GM12878 (cell line): ENCODE measurements around the gene KHDRBS2. TPM values are rescaled to one million over a fixed set of nuclear protein-coding genes. Genes with fewer than 3 reads are reported as not detected.

Experiments
- ATAC-seq: fragments of 200-7000 bp; cut with Tn5 transposase; 3 replicates; pipeline ENCODE4 v1.9.1; 2020; ENCODE audit warnings: mild to moderate bottlenecking, moderate library complexity
- BruUV-seq: library from RNA; stranded (reverse); fragments of 400-500 nt; replicated peaks from 2 replicates; lab custom pipeline; 2021; lab: Mats Ljungman, UMichigan
- CTCF ChIA-PET: fragments of 300-600 bp; sonication (Branson Sonifier 250); formaldehyde crosslinking; extraction: SDS; loops from one replicate; lab custom pipeline; 2021; ENCODE audit warnings: inconsistent platforms; lab: Yijun Ruan, JAX
- POLR2A ChIA-PET: fragments of 350-600 bp; formaldehyde crosslinking; extraction: SDS; loops from one replicate; lab custom pipeline; 2021; ENCODE audit warnings: inconsistent platforms; lab: Charles Lee
- RAD21 ChIA-PET: fragments of 300-600 bp; sonication (Branson Sonifier 250); formaldehyde crosslinking; loops from one replicate; lab custom pipeline; 2023; ENCODE audit warnings: antibody characterized with exemption; ENCODE audit not compliant: unreplicated experiment; lab: Charles Lee
- SMC1A ChIA-PET: fragments of 300-600 bp; sonication (Branson Sonifier 250); formaldehyde crosslinking; loops from one replicate; lab custom pipeline; 2023; ENCODE audit not compliant: unreplicated experiment, uncharacterized antibody; lab: Charles Lee
- DNase-seq: peaks from one replicate; pipeline ENCODE4 v3.0.0-alpha.2; 2011; ENCODE audit warnings: low read depth, low spot score
- FAIRE-seq: peaks from 3 replicates; lab custom pipeline; 2011; peaks lifted over from hg19 to GRCh38; lab: Jason Lieb, UNC
- H2AFZ ChIP-seq: 2 replicates; pipeline ENCODE4 v1.6.0; 2011; ENCODE audit warnings: low read depth, low read length, control low read depth; ENCODE audit not compliant: control insufficient read depth
- H3K27ac ChIP-seq: 2 replicates; pipeline ENCODE4 v1.5.1; 2011; ENCODE audit warnings: control low read depth; ENCODE audit not compliant: control insufficient read depth, insufficient read depth
- H3K27me3 ChIP-seq, 2 experiments: replicated peaks in 1 of 2; 2 replicates each; pipeline versions ENCODE4 v1.6.0 to v1.6.1; 2011; ENCODE audit warnings: low read length in 1 of 2; ENCODE audit not compliant: control insufficient read depth in 2 of 2, insufficient read depth in 2 of 2
- H3K36me3 ChIP-seq, 2 experiments: 2 replicates each; pipeline ENCODE4 v1.5.1; 2011; ENCODE audit warnings: low read length in 1 of 2; ENCODE audit not compliant: control insufficient read depth in 2 of 2, insufficient read depth in 2 of 2
- H3K4me1 ChIP-seq: 2 replicates; pipeline ENCODE4 v1.6.1; 2011; ENCODE audit warnings: mild to moderate bottlenecking, low read length, moderate library complexity, mixed read lengths; ENCODE audit not compliant: control insufficient read depth, insufficient read depth
- H3K4me2 ChIP-seq: 2 replicates; pipeline ENCODE4 v1.6.0; 2011; ENCODE audit warnings: control low read depth; ENCODE audit not compliant: control insufficient read depth, insufficient read depth
- H3K4me3 ChIP-seq: fragments of 200-600 bp; sonication (generic); 2 replicates; pipeline ENCODE4 v1.5.1; 2016
- H3K79me2 ChIP-seq: 2 replicates; pipeline ENCODE4 v1.6.0; 2011; ENCODE audit warnings: low read length; ENCODE audit not compliant: control insufficient read depth, insufficient read depth
- H3K9ac ChIP-seq: 2 replicates; pipeline ENCODE4 v1.8.0; 2011; ENCODE audit warnings: low read length, control low read depth, mixed read lengths; ENCODE audit not compliant: control insufficient read depth, insufficient read depth
- H3K9me3 ChIP-seq: replicated peaks from 3 replicates; pipeline ENCODE4 v1.5.1; 2011; ENCODE audit warnings: mild to moderate bottlenecking, low read length; ENCODE audit not compliant: control insufficient read depth, insufficient read depth
- H4K20me1 ChIP-seq: 2 replicates; pipeline ENCODE4 v1.6.0; 2011; ENCODE audit not compliant: control insufficient read depth, insufficient read depth
- CEBPZ ChIP-seq: fragments of 150-350 bp; IDR thresholded peaks from 2 replicates; pipeline ENCODE4 v1.6.1; 2016; ENCODE audit warnings: low read depth, low read length
- WGBS: methylation state at CpG from one replicate; pipeline ENCODE4 v1.1.6; 2016; ENCODE audit warnings: low lambda C conversion rate; ENCODE audit not compliant: insufficient replicate concordance, insufficient coverage; ENCODE audit errors: missing lambda C conversion rate; 5-methylcytosine and 5-hydroxymethylcytosine counted together
- in situ Hi-C: fragments of 300-500 bp; cut with MboI; formaldehyde crosslinking; loops from 9 replicates; pipeline ENCODE4 v1.14.3; 2018; ENCODE audit warnings: mixed read lengths
- intact Hi-C: fragments of 100-400 bp; cut with micrococcal nuclease; formaldehyde crosslinking; loops from one replicate; pipeline ENCODE4 v1.14.2; 2022; ENCODE audit not compliant: unreplicated experiment
- polyA plus RNA-seq, 11 experiments: library from polyadenylated mRNA; depleted of rRNA in 4 of 11; unstranded in 6 of 11; stranded (reverse) in 5 of 11; fragments of >200 nt; fragmentation: Nextera tagmentation in 4 of 11; fragmentation: Illumina TruSeq in 1 of 11; extraction: Ambion mirVana in 4 of 11; extraction: Trizol in 1 of 11; gene quantifications; 1 replicate in 1 of 11; 2 replicates in 10 of 11; pipeline versions ENCODE4 v1.2.1 to v1.2.3, GENCODE V29; 2011 to 2016; ENCODE audit warnings: inconsistent platforms in 2 of 11, missing spikeins in 2 of 11, low read depth in 1 of 11
- total RNA-seq, 4 experiments: library from RNA; depleted of rRNA in 3 of 4; stranded (reverse); fragments of >200 nt in 3 of 4; fragmentation: Illumina TruSeq in 1 of 4; extraction: Trizol in 1 of 4; gene quantifications; 2 replicates each; pipeline versions ENCODE4 v1.2.1 to v1.2.3, GENCODE V29; 2013 to 2021

Gene KHDRBS2
- total and polyA plus RNA-seq, 10 of the 15 experiments (the other 5 are each of a cell fraction or from before 2014, with no cell fraction given), result 0.11 to 0.56 TPM; not detected in 8

GRCh38 chr6:61980622-61981021 is 305.4 kb downstream of the KHDRBS2 start:
- H3K27me3 ChIP-seq, result no peaks in the 10 kb centered on the region
- CTCF ChIA-PET, result no interaction called here
- no peak for DNase-seq

More at GRCh38 chr6:61980622-61981021, 305.4 kb downstream of the KHDRBS2 start:
- POLR2A ChIA-PET, result no interaction called here
- no peaks in the 10 kb centered on the region for H4K20me1 ChIP-seq
- H2AFZ ChIP-seq, result no peak overlapping the region
- RAD21 ChIA-PET, result no interaction called here
- no peak overlapping the region for H3K27ac ChIP-seq
- no peaks in the 10 kb centered on the region for H3K36me3 ChIP-seq
- no peak overlapping the region for H3K9ac ChIP-seq
- SMC1A ChIA-PET, result interaction anchor here (1.3 kb wide), 1 partner anchor 8 kb away, joined by 3 read pairs; no protein-coding TSS in a partner anchor
- no TSS peak for BruUV-seq
- no peaks in the 10 kb centered on the region for H3K79me2 ChIP-seq
- no peaks in the 10 kb centered on the region for H3K4me1 ChIP-seq
- H3K4me3 ChIP-seq, result no peak overlapping the region
- H3K4me2 ChIP-seq, result no peak overlapping the region
- in situ Hi-C loops, result no loop called here
- 0% methylated on average over 1 of the region's 1 CpG for WGBS
- FAIRE-seq (no peak), ATAC-seq (no peak)
- no peak for TF ChIP-seq CEBPZ
- intact Hi-C loops, result no loop called here
- H3K9me3 ChIP-seq, result no peaks in the 10 kb centered on the region
